OCI-LY1 (cell line): ENCODE measurements around the gene CYTH2.
A peak's percentile ranks its signal among the peaks of the same experiment; 100 is the strongest.

Experiments
- CTCF ChIP-seq: fragments of 200-600 bp; sonication (generic), shearing (Covaris generic); IDR thresholded peaks from 2 replicates; pipeline ENCODE4 v1.5.1; 2017; ENCODE audit warnings: mild to moderate bottlenecking, antibody characterized with exemption, low read length, moderate library complexity, mixed read lengths
- EZH2 ChIP-seq: fragments of 200-600 bp; sonication (generic), shearing (Covaris generic); IDR thresholded peaks from 2 replicates; pipeline ENCODE4 v1.8.0; 2017; ENCODE audit warnings: borderline replicate concordance, mixed run types, mild to moderate bottlenecking, antibody characterized with exemption, low read length, moderate library complexity, mixed read lengths

- TF ChIP-seq EZH2: no peak
- TF ChIP-seq CTCF: peak; percentile 55
These were observed 23.9 kb upstream of the CYTH2 start for GRCh38 chr19:48445256-48445605.
